Measurements from ENCODE around the gene ACTA2.

ACTA2 gene

GRCh38 chr10:88952647-88953111 is at the start of gene ACTA2:
ACTA2 (minus strand) TSS chr10:88952773; CDS start chr10:88948930, 3,843 bp downstream.
- no peak for DNase-seq

GRCh38 chr10:89001729-89002072 is 49.1 kb upstream of the ACTA2 start:
- DNase-seq = no peak

- DNase-seq = no peak
Measured at GRCh38 chr10:89001024-89001728, 48.6 kb upstream of the ACTA2 start.

GRCh38 chr10:88999625-89000024 is 47.1 kb upstream of the ACTA2 start:
- DNase-seq = no peak

- DNase-seq = no peak
Measured at GRCh38 chr10:88996927-88997326, 44.4 kb upstream of the ACTA2 start.

- DNase-seq = no peak
Measured at GRCh38 chr10:88995156-88995876, 42.7 kb upstream of the ACTA2 start.

- no peak for DNase-seq
Measured at GRCh38 chr10:88994019-88994418, 41.4 kb upstream of the ACTA2 start.

GRCh38 chr10:88992921-88993524 is 40.5 kb upstream of the ACTA2 start:
- no peak for DNase-seq

GRCh38 chr10:88991899-88992320 is 39.3 kb upstream of the ACTA2 start:
- no peak for DNase-seq

- DNase-seq = peak; percentile 89
Measured at GRCh38 chr10:88991161-88991898, 38.8 kb upstream of the ACTA2 start.

GRCh38 chr10:88990384-88991160 is 38.0 kb upstream of the ACTA2 start, which contains the start of gene FAS:
FAS (plus strand) TSS chr10:88990798; CDS start chr10:88990877, 79 bp downstream.
- DNase-seq = peak; percentile 87

GRCh38 chr10:88989824-88990383 is 37.3 kb upstream of the ACTA2 start:
- no peak for DNase-seq

- no peak for DNase-seq
Measured at GRCh38 chr10:88989423-88989822, 36.9 kb upstream of the ACTA2 start.

GRCh38 chr10:88987840-88988239 is 35.3 kb upstream of the ACTA2 start:
- DNase-seq = no peak

- DNase-seq = no peak
Measured at GRCh38 chr10:88987243-88987725, 34.7 kb upstream of the ACTA2 start.

GRCh38 chr10:88986549-88987242 is 34.1 kb upstream of the ACTA2 start:
- DNase-seq = no peak

- no peak for DNase-seq
Measured at GRCh38 chr10:88984525-88984924, 32.0 kb upstream of the ACTA2 start.

- no peak for DNase-seq
Measured at GRCh38 chr10:88983939-88984338, 31.4 kb upstream of the ACTA2 start.

- DNase-seq = no peak
Measured at GRCh38 chr10:88983206-88983605, 30.6 kb upstream of the ACTA2 start.

GRCh38 chr10:88982366-88982765 is 29.8 kb upstream of the ACTA2 start:
- no peak for DNase-seq

GRCh38 chr10:88981435-88981834 is 28.9 kb upstream of the ACTA2 start:
- DNase-seq = no peak
